ENCODE measurements around the gene CSF1R.

GRCh38 chr5:150078802-150079689 is 7.3 kb downstream of the CSF1R start:
- TF ChIP-seq EZH2 (IDR thresholded peaks at IDR 0.05; ENCODE audit: low read depth, low read length, severe bottlenecking) = no peak
- TF ChIP-seq SP1 (IDR thresholded peaks at IDR 0.05; ENCODE audit: low read depth, low read length) = no peak
- TF ChIP-seq, protein P1, sequence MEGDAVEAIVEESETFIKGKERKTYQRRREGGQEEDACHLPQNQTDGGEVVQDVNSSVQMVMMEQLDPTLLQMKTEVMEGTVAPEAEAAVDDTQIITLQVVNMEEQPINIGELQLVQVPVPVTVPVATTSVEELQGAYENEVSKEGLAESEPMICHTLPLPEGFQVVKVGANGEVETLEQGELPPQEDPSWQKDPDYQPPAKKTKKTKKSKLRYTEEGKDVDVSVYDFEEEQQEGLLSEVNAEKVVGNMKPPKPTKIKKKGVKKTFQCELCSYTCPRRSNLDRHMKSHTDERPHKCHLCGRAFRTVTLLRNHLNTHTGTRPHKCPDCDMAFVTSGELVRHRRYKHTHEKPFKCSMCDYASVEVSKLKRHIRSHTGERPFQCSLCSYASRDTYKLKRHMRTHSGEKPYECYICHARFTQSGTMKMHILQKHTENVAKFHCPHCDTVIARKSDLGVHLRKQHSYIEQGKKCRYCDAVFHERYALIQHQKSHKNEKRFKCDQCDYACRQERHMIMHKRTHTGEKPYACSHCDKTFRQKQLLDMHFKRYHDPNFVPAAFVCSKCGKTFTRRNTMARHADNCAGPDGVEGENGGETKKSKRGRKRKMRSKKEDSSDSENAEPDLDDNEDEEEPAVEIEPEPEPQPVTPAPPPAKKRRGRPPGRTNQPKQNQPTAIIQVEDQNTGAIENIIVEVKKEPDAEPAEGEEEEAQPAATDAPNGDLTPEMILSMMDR (IDR thresholded peaks at IDR 0.05; ENCODE audit: control extremely low read depth in 1 of 3, insufficient read depth in 1 of 3, low read depth in 1 of 3, low read length in 3 of 3) = no peak
- no peak for TF ChIP-seq POLR2A (IDR thresholded peaks at IDR 0.05; ENCODE audit: control extremely low read depth in 1 of 2, low read depth in 2 of 2, low read length in 2 of 2)
- no peak for TF ChIP-seq JUN (IDR thresholded peaks at IDR 0.05; ENCODE audit: low read depth, low read length)
- TF ChIP-seq TBP (IDR thresholded peaks at IDR 0.05; ENCODE audit: low read depth, low read length) = no peak
